Cardiac muscle cell (in vitro differentiated cells and primary cell): Measurements from ENCODE around the gene MCHR1. TPM values are rescaled to one million over a fixed set of nuclear protein-coding genes. Genes with fewer than 3 reads are reported as not detected.

Experiments
- DNase-seq, 2 donors: peaks; one replicate each; pipeline versions ENCODE4 v3.0.0 to v3.0.0-alpha.2; 2010 to 2017; ENCODE audit warnings: low read depth in 1 of 2, low spot score in 1 of 2
- H3K27ac ChIP-seq: fragments of 200-600 bp; sonication (generic); 2 replicates; pipeline ENCODE4 v1.5.1; 2016
- H3K27me3 ChIP-seq: fragments of 200-600 bp; sonication (generic); 2 replicates; pipeline ENCODE4 v1.6.0; 2016; ENCODE audit warnings: control low read depth
- H3K36me3 ChIP-seq: fragments of 200-600 bp; sonication (generic); 2 replicates; pipeline ENCODE4 v1.5.1; 2016; ENCODE audit warnings: control low read depth
- H3K4me1 ChIP-seq: fragments of 200-600 bp; sonication (generic); 2 replicates; pipeline ENCODE4 v1.8.1; 2017; ENCODE audit warnings: low read depth, mild to moderate bottlenecking, mixed run types
- H3K4me3 ChIP-seq: fragments of 200-600 bp; sonication (generic); 2 replicates; pipeline ENCODE4 v1.5.1; 2016; ENCODE audit warnings: mild to moderate bottlenecking
- H3K9me3 ChIP-seq: fragments of 200-600 bp; sonication (generic); 2 replicates; pipeline ENCODE4 v1.5.1; 2017; ENCODE audit warnings: low read depth, mild to moderate bottlenecking, control low read depth
- CTCF ChIP-seq: IDR thresholded peaks from 2 replicates; pipeline ENCODE4 v1.5.1; 2012; ENCODE audit warnings: low read depth, mild to moderate bottlenecking, low read length
- polyA plus RNA-seq: library from polyadenylated mRNA; unstranded; fragments of >200 nt; fragmentation: Nextera tagmentation; extraction: Ambion mirVana; gene quantifications from 2 replicates; pipeline ENCODE4 v1.2.1, GENCODE V29; 2016
- total RNA-seq: library from RNA; depleted of rRNA; stranded (reverse); fragments of >200 nt; gene quantifications from 2 replicates; pipeline ENCODE4 v1.2.3, GENCODE V29; 2016

The MCHR1 gene
- total and polyA plus RNA-seq, 2 experiments from 2014 or later, result 0.12 to 0.59 TPM

GRCh38 chr22:40660730-40661129 is 18.6 kb upstream of the MCHR1 start:
- Histone ChIP-seq H3K36me3 (no peaks in the 10 kb centered on the region), H3K4me1 (no peaks in the 10 kb centered on the region), H3K27ac (no peak overlapping the region), H3K4me3 (no peak overlapping the region), H3K27me3 (no peaks in the 10 kb centered on the region), H3K9me3 (no peaks in the 10 kb centered on the region)
- TF ChIP-seq CTCF, result no peak
- no peak for DNase-seq

DNA sequence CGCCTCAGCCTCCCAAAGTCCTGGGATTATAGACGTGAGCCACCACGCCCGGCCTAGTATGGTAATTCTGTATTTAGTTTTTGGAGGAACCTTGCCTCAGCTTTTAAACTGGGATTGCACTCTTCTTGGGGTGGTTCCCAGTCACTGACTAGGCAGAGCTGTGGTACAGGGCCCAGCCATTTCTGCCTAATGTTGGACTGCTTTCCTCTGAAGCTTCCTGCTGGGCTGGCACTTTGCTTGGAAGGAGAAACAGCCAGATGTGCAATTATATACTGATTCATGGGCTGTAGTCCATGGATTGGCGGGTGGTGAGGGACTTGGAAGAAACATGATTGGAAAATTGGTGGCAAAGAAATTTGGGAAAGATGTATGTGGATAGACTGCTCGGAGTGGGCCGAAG is 17.6 kb upstream of the MCHR1 start:
- no peak for TF ChIP-seq CTCF
- Histone ChIP-seq H3K27me3 (no peaks in the 10 kb centered on the region), H3K9me3 (no peaks in the 10 kb centered on the region), H3K36me3 (no peaks in the 10 kb centered on the region), H3K4me1 (no peaks in the 10 kb centered on the region), H3K27ac (no peak overlapping the region), H3K4me3 (no peak overlapping the region)
- DNase-seq, result no peak

DNA sequence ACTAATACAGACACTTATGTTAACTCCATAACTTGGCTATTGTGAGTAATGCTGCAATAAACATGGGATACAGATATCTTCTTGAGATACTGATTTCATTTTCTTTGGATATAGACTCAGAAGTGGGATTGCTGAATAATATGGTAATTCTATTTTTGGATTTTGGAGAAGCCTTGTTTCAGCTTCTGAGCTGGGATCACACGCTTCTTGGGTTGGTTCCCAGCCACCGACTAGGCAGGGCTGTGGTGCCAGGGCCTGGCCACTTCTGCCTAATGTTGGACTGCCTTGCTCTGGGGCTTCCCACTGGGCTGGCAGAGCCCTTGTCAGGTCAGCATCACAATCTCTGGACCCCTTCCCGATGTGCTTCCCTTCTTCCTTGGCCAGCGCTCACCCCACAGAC is 14.0 kb upstream of the MCHR1 start:
- no peak for TF ChIP-seq CTCF
- no peak overlapping the region for H3K4me3 ChIP-seq
- no peaks in the 10 kb centered on the region for H3K27me3 ChIP-seq
- peak in 1 of 2 donors; percentile 50 for DNase-seq
- H3K27ac ChIP-seq, result no peak overlapping the region
- H3K4me1 ChIP-seq, result no peaks in the 10 kb centered on the region
- H3K36me3 ChIP-seq, result no peaks in the 10 kb centered on the region
- H3K9me3 ChIP-seq, result no peaks in the 10 kb centered on the region

DNA sequence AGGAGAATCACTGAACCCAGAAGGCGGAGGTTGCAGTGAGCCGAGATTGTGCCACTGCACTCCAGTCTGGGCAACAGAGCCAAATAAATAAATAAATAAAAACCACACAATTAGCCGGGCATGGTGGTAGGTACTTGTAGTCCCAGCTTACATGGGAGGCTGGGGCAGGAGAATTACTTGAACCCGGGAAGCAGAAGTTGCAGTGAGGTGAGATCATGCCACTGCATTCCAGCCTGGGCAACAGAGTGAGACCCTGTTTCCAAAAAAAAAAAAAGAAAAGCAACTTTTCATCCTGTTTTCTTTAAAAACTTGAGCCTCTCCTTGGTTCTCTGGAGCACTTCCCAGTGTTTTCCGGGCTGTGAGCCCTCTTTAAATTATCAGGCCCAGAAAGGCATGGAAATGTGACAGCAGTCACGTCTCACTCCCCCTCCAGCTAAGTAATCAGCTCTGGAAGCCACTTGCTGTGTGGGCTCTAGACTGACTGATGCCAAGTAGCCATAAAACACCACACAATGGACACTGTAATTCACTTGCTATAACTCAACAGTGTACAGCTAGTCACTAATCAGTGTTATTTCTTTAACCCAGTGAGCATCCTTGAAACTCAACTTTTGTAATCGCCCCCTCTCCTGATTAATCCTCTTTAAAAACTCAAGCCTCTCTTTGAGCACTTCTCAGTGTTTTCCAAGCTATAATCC is 13.0 kb upstream of the MCHR1 start:
- DNase-seq, result peak; percentile 31 to 78
- Histone ChIP-seq H3K36me3 (no peaks in the 10 kb centered on the region), H3K9me3 (no peaks in the 10 kb centered on the region), H3K27me3 (no peaks in the 10 kb centered on the region), H3K27ac (no peak overlapping the region), H3K4me3 (no peak overlapping the region), H3K4me1 (no peaks in the 10 kb centered on the region)
- no peak for TF ChIP-seq CTCF

DNA sequence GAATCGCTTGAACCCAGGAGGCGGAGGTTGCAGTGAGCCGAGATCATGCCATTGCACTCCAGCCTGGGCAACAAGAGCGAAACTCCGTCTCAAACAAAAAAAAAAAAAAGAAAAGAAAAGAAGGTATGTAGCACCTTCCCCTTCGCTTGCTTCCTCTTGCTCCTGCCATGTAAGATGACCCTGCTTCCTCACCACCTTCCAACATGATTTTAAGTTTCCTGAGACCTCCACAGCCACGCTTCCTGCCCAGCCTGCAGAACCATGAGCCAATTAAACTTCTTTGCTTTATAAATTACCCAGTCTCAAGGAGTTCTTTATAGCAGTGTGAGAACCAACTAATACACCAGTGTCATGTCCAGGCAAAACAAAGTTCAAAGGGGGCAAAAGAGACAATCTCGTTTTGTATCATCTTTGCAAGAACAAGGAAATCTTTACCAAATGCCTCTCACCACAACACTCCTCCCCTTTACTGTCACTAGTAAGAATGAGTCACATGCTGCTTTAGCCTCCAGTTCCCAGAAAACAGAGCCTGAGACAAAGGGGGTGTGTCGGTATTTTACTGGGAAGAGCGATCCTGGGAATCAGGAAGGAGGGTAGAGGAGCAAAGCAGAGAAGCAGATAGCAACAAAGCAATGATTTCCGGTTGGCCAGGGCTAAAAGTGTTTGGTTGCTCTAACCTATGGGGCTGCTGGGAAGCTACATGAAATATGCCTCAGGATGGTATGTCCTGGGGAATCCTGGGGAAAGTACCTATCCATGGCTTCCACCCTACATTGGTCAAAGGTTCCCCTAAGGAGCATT is 10.5 kb upstream of the MCHR1 start:
- TF ChIP-seq CTCF, result no peak
- H3K4me3 ChIP-seq, result no peak overlapping the region
- H3K36me3 ChIP-seq, result no peaks in the 10 kb centered on the region
- H3K4me1 ChIP-seq, result no peaks in the 10 kb centered on the region
- H3K27ac ChIP-seq, result no peak overlapping the region
- H3K9me3 ChIP-seq, result no peaks in the 10 kb centered on the region
- peak in 1 of 2 donors; percentile 92 for DNase-seq
- no peaks in the 10 kb centered on the region for H3K27me3 ChIP-seq
